GM19043 (cell line): ENCODE data around the gene RAD51B.

ENCODE experiments used
- ATAC-seq: cut with Tn5 transposase; IDR thresholded peaks from one replicate; pipeline ENCODE4 v1.9.1; 2021; ENCODE audit warnings: low read depth; ENCODE audit not compliant: unreplicated experiment

Gene RAD51B

DNA sequence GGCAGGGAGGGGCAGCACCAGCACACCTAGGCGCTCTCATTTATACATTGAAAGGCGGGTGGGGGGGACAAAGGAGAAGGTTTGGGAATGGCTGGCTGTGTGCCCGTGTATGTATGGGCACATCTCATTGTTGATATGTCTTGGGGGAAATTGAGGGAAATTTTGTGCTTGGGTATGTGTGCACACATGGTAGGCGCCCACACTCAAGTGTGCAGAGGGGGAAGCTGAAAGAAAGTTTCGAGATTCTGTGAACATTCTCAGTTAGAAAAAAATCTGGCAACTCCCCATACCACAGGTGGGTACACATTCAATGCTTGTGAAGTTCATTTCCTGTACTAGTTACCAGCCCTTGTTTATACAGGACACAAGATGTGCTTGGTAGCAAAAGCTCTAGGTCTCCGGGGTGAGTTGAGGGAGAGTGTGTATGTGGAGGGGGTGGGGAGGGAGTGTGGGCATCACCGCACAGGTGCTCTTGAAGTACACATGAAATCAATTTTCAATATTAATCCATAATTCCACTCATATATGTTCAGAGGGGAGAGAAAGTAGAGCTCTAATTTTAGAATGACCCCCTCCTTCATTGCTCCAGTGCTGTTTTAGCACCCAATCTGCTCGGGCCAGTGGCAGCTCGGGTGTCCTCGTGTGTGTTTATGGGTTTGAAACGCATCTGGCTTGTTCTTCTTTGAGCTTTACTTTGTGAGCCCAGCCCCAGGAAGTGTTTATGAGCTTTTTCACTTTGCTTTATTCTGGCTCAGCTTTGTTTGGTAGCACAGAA is 687.3 kb downstream of the RAD51B start:
- no peak for ATAC-seq

DNA sequence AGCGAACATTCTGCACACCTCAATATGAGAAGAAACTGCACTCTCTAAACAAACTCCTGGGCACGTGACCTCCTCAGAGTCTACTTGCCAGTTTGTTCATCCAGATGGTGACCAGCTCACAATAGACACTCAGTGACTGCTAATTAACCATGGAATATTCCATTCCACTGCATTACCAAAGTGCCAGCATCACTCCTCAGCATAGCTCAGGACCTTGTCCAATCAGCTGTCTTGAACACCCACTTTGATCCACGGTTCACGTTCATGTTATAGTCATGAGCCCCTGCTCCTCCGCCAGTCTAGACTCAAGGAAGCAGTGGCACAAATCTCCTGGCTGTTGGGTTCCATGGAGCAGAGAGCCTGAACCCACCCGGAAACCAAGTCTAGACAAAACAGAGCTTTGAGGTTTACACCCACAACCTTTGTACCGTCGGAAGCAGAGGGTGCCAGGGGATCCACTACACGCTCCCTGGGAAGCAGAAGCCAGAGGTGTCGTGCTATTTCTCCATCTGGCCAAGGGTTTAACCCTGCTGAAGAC is 688.0 kb downstream of the RAD51B start:
- no peak for ATAC-seq

DNA sequence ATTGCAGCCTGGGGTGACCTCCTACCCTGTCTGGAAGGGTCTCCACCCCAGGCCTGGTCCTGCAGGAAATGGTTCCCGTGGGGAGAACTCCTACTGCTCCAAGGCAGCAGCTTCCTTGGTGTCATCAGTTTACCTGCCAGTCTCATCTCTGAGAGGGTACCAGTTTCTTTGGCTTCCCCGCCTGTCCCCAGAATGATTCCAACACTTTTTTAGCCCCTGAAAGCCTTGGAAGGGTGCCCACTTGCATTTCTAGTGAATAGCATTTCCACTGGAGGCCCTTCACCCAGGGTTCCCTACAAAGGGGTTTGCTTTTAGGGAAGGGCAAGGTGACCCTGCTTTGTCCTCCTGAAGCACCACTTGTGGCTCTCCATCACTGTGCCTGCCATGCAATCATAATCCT is 689.0 kb downstream of the RAD51B start:
- ATAC-seq, result no peak

DNA sequence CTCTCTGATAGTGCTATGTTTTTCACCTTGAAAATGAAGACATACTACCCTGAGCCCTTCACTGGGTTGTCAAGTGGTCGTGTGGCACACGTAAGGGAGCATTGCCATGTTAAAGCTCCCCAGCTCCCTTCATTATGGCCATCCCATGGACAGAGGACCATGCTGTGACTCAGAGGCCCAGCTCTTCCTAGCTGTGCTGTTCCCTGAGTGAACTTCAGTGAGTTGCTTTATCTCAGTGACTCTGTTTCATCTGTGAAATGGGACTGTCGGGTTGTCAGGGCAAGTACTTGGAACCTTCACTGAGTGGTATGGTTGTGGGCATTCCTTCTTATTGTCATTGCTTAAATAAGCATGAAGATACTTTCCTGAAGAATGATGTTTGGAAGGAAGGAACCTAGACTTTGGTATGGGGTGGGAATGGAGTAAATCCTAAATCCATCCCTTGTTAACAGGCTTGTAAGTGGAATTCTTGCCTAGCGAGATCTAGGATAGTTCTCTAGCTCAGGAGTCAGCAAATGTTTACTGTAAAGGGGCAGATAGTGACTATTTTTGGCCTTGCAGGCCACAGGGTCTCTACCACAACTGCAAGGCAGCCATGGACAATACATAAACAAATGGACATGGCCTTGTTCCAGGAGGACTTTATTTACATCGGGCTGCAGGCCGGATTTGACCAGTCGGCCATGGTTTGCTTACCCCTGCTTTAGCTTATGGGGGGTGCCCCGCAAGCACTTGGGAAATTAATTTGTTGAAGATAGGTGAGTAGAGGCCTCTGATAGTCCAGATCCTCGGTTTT is 689.8 kb downstream of the RAD51B start:
- no peak for ATAC-seq

DNA sequence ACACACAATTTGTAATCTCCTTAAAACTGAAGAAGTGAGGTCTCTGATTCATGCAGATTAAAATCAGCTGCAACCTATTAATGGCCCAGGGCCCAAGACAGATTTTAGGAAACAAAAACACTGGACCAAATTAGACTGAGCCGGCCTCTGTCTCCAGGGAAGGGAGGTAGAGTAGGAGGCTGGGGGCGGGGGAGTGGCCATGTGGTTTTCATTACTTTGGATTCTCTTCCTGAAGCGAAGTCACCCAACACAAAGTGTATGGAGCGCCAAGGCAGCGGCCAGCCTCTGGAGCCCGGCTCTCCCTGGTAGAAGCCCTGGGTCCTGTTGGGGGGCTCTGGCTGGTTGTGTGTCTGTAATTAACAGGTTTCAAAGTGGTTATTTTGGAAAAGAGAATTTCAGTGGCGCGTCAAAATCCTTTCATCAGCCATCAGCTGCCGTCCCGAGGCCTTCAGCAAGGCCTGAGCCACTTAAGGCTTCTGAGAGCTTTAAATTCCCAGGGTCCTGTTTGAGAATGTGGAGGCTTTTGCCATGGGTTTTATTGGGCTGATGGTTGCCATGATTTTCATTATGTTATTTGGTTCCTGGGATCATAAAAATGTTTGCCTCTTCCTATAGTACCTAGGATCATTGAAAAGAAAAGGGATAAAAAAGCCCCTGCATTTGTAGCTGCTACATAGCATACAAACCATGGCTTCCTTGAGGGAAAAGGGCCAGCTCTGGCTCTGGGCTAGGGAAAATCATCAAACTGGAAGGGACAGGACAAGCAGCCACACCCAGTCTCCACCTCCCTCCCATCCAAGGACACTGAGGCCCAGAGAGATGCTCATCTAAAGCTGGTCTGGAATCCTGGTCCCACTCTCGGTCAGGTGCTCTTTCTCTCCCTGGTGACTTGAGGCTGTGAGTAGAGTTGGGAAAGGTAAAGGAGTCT is 690.9 kb downstream of the RAD51B start:
- ATAC-seq, result no peak

DNA sequence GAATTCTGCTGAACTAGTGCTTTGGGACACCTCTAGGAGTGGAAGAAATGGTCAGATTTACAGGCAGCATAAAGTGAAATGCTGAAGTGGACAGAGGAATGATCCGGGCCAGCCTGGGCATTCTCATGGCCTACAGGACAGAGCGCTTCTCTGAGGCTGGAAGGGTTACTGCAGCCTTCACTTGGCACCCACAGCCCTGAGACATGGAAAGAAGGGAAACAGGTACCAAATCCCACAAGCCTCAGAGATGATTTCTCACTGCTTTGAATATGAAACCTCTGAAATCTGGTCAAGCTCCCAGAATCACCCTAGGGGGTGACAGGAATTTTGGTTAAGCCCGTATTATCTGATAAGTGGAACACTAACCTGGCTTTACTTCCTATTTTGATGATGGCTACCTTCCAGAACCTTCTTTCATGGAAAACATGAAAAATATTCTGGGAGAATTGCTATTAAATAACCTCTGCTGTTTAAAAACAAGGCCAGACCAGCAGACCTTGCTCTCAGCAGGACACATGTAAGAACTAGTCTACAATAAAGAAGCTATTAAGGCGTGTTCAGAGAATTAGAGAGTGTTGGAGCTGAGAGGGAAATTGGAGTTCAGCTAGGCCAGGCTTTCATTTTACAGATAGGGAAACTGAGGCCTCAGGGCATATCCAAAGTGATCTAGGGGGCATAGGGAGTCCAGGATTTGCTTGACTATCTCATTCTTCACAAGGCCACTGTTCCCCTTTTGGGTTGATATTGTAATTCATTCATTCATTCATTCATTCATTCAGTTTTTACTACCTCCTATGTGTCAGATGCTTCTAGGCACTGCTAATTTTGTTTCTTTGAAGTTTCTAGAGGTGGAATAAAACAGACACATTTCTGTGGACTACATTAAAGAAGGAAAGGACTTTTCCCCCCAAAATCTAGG is 691.8 kb downstream of the RAD51B start:
- no peak for ATAC-seq

DNA sequence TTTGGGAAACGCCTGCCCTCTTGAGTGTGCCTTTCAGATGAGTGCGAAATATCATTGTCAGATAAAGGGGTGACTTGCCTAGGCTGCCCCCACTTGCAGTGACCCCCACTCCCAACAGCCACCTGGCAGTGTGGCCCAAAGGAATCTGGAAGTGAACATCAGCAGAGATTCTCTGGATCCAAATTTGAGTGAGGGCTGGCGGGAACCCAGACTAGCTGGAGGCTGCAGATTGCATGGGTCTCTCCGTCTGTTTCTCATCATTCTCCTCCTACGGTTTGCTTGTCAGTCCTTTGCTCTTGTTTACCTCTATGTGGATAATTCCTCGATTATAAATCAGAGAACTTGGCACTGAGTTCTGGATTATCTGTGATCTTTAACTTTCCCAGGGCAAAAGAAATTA is 692.5 kb downstream of the RAD51B start:
- ATAC-seq, result no peak

DNA sequence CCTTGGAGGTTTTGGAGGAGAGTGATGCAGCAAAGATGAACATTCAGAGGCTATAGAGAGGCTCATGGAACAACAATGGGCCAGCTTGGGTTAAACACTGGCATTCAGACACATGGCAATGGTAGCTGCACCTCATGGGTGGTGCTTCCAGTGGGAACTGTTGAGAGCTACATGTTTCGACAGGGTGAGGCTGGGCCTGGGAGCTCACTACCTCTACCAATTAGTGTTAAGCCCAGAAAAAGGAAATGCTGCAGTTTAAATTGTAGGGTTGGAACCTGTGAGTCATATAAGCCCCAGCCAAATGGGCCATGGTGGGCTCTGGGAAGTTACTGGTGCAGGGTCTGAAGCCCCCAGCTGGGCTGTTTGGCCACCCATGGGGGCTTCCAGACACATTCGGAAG is 693.6 kb downstream of the RAD51B start:
- ATAC-seq, result no peak

DNA sequence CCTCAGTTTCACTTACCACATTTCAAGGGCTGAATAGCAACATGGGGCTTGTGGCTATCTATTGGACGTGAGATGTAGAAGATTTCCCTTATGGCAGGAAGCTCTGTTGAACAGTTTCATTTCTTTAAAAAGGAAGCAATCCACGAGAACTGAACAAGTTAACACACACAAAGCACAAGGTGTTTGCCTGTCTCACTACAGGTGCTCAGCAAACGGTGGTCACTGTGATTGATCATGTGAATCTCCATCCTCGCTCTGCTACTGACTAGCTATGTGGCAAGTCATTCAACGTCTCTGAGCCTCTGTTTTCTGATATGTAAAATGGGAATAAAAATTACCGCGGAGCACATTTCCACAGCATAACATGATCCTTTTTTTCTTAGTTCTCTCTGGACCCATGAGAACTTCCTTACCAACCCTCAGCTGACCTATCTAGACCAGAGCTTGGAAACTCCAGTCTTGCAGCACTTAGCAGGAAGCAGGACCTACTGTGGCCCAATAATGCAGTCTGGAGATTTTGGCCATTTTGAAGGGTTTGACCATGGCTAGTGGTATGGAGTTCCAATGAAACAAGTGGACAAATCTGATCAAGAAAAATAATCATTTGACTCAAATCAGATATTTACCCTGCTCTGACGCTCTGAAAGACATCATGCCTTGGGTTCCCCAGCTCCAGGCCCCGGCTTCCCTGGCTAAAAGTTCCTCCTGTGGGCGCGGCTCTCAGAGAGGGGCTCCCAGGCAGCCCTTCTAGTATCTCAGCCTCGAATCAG is 694.4 kb downstream of the RAD51B start:
- peak; percentile 83 for ATAC-seq

DNA sequence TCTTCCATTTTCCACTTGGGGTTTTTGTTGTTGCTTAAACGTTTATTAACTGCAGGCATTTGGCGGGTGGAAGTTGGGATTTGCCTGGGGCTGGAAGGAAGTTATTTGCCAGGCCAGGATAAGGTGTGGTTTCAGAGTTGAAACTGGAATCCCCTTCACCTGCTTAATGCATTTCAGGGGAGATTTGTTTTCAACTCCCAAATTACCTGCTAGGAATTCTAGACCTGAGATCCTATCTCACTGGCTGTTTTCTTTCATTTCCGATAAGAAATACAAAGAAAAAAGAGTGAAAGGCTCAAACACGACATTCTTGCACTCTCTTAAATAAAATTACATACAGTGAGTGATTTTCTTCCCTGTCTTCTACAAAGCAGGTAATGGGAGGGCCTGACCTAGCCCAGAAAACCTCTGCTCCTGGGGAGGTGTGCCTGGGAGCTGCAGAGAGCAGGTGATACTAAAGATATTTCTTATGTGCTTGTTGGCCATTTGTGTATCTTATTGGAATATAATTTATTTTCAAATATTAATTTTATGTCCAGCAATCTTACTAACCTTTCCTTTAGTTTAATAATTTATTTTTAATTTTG is 695.1 kb downstream of the RAD51B start:
- no peak for ATAC-seq

DNA sequence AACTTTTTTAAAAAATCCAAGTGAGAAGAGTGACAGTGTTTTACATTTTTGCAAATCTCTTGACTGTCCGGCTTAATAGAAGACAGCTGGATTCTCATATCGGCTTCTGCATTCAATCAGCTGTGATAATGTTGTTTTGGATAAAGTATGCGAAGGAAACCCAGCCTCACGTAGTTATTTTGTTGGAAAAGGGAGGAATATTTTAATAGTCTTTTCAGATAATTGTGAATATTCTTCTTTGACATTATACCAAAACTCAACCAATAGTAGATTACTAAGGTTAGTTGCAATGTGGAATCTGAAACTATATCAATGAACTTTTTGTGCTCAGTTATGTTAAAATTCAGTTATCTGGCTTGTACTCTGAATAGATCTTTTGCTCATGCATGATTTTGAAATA is 696.8 kb downstream of the RAD51B start:
- ATAC-seq, result no peak

DNA sequence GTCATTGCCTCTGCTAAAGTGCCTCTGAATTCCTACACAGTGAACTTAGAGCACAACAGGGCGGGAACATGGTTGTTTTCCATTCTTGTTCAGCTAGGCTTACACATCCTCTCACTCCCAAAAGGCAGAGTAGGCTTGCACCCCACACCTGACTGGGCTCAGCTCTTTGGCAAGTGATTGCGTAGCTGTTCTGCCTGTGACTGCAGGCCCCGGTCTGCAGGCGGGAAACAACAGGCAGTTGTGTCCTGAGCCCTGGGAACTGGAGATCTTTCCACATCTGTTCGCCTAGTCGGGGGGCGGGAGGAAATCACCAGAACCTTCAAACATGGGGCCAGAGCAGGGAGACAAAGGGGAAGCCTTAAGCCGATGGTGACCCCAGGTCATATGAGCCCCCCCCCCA is 698.6 kb downstream of the RAD51B start:
- no peak for ATAC-seq

DNA sequence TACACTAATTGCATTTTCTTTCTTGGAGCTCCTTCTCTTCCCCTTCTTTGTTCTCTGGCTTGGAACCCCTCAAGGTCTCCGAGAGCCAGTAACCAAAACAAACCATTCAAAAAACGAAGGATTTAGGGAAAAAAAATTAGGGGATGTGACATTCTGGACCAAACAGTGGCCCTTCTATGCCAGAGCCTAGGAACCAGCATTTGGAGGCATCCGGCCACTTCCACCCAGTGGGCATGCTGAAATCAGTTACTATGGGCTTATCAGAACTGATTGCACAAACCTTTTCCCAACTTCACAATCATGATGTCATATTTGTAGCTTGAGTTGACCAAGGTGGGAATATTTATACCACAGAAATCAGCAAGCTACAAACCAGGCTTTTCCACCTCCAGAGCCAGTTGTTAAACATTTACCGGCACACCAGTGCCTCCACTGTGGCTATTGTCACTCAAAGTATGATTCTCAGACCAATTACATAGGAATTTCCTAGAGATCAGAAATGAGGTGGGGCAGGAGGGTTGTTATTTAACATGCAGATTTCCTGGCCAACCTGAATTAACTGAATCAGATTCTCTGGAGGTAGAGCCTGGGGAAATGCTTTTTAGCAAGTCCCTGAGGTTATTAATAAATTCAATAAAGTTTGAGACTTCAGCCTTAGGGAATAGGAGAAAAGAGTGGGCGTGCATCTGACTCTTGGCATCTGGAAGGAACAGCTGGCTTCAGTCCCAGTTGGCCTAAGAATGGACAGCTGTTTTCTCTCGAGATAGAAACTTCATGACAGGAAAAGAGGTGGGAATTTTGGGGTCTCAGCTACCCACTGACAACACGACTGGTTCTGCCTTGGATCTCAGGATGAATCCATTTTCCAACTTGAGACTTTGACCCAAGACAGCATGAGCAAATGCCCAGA is 699.4 kb downstream of the RAD51B start:
- ATAC-seq, result no peak

DNA sequence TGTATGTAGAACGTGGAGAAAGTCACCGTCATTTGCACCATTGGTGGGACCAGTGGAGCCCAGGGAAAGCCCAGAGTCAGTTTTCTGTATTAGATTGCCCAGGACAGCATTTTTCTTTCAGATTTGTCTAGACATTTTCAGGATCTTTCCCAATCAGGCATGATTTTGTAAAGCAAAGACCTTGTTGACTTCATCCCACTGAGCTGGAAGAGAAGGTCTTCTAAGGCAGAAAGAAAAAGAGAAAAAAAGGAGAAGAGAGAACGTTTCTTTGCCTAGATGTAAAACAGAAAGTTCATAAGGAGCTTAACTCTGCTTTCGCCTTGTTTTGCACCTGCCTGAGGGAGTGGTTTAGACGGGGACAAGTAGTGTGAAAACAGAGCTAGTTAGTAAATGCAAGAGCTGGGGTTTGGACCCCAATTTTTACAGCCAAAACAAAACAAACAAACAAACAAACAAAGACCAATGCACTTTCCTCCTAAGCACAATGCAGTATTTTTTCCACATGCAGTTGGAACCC is 700.1 kb downstream of the RAD51B start:
- no peak for ATAC-seq

DNA sequence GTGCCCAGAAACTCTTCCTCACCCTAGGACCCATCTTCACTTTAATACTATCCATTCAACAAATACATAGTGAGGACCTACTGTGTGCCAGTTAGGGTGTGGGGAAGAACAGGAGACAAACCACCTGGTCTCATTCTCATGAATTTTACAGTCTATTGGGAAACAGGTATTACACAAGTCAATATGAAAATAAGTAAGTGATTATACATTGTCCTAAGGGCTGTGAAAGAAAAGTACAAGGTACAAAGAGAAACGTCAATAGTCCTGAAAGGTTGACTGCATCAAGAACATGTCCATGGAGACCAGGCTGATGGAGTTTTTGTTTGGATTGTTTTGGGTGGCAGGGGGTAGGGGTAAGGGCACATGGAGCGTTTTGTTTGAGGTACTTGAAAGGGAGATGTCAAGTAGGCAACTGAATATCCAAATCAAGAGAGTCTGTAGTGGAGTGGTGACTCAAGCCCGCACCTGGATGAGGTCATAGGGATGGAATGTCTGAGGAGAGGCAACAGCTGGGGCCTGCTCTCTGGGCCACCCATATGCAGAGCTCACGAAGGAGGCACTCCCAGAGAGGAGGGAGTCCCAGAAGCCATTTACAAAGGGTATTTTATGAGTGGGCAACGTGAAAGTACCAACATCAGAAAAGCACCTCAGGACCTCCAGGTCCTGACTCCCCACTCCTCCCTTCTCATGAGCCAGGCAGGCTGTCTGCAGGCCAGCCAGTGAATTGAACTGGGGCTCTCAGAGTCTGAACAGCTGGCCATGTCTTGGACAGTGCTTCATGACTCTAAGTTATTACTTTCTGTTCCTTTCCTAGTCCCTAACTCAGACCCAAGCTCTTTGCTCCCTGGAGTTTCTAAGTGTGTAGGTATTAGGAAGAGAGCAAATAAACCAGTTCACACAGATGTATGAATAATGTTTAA is 701.3 kb downstream of the RAD51B start:
- no peak for ATAC-seq

DNA sequence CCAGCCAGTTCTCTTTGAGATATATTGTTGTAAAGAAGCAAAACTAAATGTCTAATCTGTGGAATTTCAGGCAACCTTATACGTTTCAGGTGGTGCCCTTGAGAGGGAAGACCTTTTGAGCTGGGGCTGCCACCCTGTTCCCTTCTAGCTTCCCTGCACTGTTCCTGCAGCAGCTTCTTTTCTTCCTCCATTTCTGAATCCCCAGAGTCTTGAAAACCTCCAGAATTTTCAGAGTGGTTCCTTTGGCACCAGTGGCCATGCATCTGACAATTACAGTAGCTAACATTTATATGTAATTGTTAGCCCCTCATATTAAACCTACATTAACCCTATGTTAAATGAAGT is 702.0 kb downstream of the RAD51B start:
- no peak for ATAC-seq
